Prostate gland (tissue), 2 donors: ENCODE data around the gene VTA1. TPM values are rescaled to one million over a fixed set of nuclear protein-coding genes. Genes with fewer than 3 reads are reported as not detected.

ENCODE experiments used
- DNase-seq: peaks from one replicate; pipeline ENCODE4 v3.0.0-alpha.2; 2019; ENCODE audit warnings: low spot score
- H3K27ac ChIP-seq, 2 donors: fragments of 200-600 bp; sonication (generic); 2 replicates each; pipeline ENCODE4 v1.5.1; 2017 to 2019
- H3K27me3 ChIP-seq: fragments of 200-600 bp; sonication (generic); replicated peaks from 2 replicates; pipeline ENCODE4 v1.5.1; 2019; ENCODE audit not compliant: insufficient read depth
- H3K36me3 ChIP-seq, 2 donors: fragments of 200-600 bp; sonication (generic); 1 replicate in 1 of 2; 2 replicates in 1 of 2; pipeline versions ENCODE4 v1.5.1 to v1.8.1; 2017 to 2019
- H3K4me1 ChIP-seq: fragments of 200-600 bp; sonication (generic); replicated peaks from 2 replicates; pipeline ENCODE4 v1.5.1; 2019
- H3K4me3 ChIP-seq, 2 donors: fragments of 200-600 bp; sonication (generic); 2 replicates each; pipeline ENCODE4 v1.5.1; 2017 to 2019
- H3K9me3 ChIP-seq: fragments of 200-600 bp; sonication (generic); 2 replicates; pipeline ENCODE4 v1.5.1; 2017
- CTCF ChIP-seq, 4 experiments: fragments of 200-600 bp in 2 of 4; fragments of 450-650 bp in 2 of 4; sonication (generic) in 2 of 4; IDR thresholded peaks; 1 replicate in 3 of 4; 2 replicates in 1 of 4; pipeline ENCODE4 v1.5.1; 2016 to 2019; ENCODE audit warnings: antibody characterized with exemption in 4 of 4, mild to moderate bottlenecking in 2 of 4, moderate library complexity in 2 of 4
- POLR2A ChIP-seq: fragments of 450-650 bp; IDR thresholded peaks from one replicate; pipeline ENCODE4 v1.6.1; 2016; ENCODE audit warnings: antibody characterized with exemption, mild to moderate bottlenecking
- POLR2AphosphoS5 ChIP-seq: sonication (generic); formaldehyde crosslinking; IDR thresholded peaks from one replicate; pipeline ENCODE4 v1.6.1; 2017; ENCODE audit warnings: antibody characterized with exemption
- WGBS: methylation state at CpG from one replicate; pipeline ENCODE4 v1.1.5; 2018; 5-methylcytosine and 5-hydroxymethylcytosine counted together
- intact Hi-C: fragments of 100-400 bp; cut with DNase I; formaldehyde crosslinking; loops from one replicate; pipeline ENCODE4 v1.14.2; 2022
- total RNA-seq, 2 donors: library from RNA; depleted of rRNA; stranded (reverse); fragments of >200 nt; gene quantifications; one replicate each; pipeline ENCODE4 v1.1.0, GENCODE V29; 2016

Gene VTA1
- total RNA-seq, 2 donors from 2014 or later, result 38.5 to 44.7 TPM

DNA sequence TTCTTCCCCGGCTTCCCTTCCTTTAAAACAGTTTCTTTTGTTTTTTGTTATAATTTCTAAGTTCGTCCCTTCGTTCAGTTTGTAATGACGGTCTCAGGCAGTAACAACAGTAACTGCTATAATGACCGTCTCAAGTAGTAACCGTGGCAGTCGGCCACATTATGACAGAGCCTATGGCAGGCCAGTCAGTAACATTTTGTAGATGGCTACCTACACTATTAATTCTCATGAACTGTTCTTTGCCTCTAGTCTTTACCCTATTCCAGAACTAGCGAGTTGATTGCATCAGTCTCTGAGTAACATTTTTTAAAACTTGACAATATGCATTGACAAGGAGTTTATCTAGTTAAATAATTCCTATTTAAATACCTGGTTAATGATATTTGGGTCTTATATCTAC lies 111.7 kb downstream of the VTA1 start:
- Histone ChIP-seq H3K27ac (no peak overlapping the region), H3K36me3 (no peaks in the 10 kb centered on the region), H3K9me3 (no peaks in the 10 kb centered on the region), H3K4me3 (no peak overlapping the region), H3K27me3 (no peaks in the 10 kb centered on the region), H3K4me1 (no peaks in the 10 kb centered on the region)
- TF ChIP-seq POLR2A (no peak), CTCF (IDR thresholded peaks at IDR 0.05) (no peak), POLR2AphosphoS5 (no peak)
- intact Hi-C loops, result no loop called here
- WGBS, result 94% methylated on average over 8 of the region's 8 CpGs
- no peak for DNase-seq

DNA sequence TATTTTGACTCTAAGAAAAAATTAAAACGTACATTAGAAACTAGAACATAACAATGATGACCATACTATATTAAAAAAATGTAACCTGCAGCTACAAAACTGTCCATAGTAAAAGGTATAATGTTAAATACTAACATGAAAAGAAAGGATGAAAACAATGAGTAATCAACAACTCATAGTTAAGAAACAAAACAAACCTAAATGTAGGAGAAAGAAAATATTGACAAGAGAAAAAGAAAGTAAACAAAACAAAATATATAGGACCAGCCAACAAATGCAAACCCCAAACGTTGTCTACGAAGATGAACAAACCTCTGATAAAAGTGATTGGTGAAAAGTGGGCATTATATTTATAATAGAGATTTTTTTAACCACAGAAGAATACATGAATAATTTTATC lies 113.7 kb downstream of the VTA1 start:
- no peaks in the 10 kb centered on the region for H3K27me3 ChIP-seq
- no peak overlapping the region for H3K27ac ChIP-seq
- no peaks in the 10 kb centered on the region for H3K36me3 ChIP-seq
- no peaks in the 10 kb centered on the region for H3K4me1 ChIP-seq
- TF ChIP-seq CTCF (IDR thresholded peaks at IDR 0.05) (no peak), POLR2A (no peak), POLR2AphosphoS5 (no peak)
- WGBS, result 79% methylated on average over 3 of the region's 3 CpGs
- DNase-seq, result no peak
- intact Hi-C loops, result no loop called here
- H3K9me3 ChIP-seq, result no peaks in the 10 kb centered on the region
- no peak overlapping the region for H3K4me3 ChIP-seq

DNA sequence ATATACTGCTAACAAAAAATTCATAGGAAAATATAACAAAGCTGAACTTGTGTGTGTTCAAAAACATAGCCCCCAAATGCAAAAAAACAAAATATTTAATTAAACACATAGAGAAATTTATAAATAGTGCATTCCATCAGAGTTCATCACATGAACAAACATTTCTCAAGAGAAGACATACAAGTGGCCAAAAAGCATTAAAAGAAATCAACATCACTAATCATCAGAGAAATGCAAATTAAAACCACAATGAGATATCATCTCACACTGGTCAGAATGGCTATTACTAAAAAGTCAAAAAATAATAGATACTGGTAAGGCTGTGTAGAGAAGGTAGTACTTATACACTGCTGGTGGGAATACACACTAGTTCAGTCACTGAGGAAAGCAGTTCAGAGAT lies 115.2 kb downstream of the VTA1 start:
- H3K36me3 ChIP-seq, result no peaks in the 10 kb centered on the region
- DNase-seq, result no peak
- intact Hi-C loops, result no loop called here
- H3K9me3 ChIP-seq, result no peaks in the 10 kb centered on the region
- H3K27ac ChIP-seq, result no peak overlapping the region
- no peak overlapping the region for H3K4me3 ChIP-seq
- no peaks in the 10 kb centered on the region for H3K27me3 ChIP-seq
- TF ChIP-seq POLR2A (no peak), POLR2AphosphoS5 (no peak), CTCF (IDR thresholded peaks at IDR 0.05) (no peak)
- H3K4me1 ChIP-seq, result no peaks in the 10 kb centered on the region

DNA sequence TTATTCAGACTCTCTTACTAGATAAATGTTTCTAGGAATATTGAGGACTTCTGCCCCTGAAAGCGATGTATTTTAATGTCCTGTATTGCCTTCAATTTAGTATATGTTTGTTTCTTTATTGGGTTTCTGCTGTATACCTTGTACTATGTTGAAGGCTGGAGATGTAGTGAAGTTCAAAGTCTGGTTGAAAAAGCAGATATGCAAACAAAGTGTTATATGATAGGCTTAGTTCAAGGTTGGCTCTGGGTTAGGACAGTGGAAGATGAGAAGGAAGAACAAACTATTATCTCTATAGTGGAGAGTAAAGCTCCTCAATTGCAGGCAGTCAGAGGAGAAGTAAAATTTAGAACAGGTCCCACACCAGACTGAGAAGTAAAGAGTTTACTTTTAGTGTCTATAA lies 118.4 kb downstream of the VTA1 start:
- Histone ChIP-seq H3K4me1 (no peaks in the 10 kb centered on the region), H3K36me3 (no peaks in the 10 kb centered on the region), H3K9me3 (no peaks in the 10 kb centered on the region), H3K4me3 (no peak overlapping the region), H3K27me3 (no peaks in the 10 kb centered on the region), H3K27ac (no peak overlapping the region)
- TF ChIP-seq CTCF (IDR thresholded peaks at IDR 0.05) (no peak), POLR2AphosphoS5 (no peak), POLR2A (no peak)
- WGBS, result 95% methylated on average over 1 of the region's 1 CpG
- intact Hi-C loops, result no loop called here
- DNase-seq, result no peak

DNA sequence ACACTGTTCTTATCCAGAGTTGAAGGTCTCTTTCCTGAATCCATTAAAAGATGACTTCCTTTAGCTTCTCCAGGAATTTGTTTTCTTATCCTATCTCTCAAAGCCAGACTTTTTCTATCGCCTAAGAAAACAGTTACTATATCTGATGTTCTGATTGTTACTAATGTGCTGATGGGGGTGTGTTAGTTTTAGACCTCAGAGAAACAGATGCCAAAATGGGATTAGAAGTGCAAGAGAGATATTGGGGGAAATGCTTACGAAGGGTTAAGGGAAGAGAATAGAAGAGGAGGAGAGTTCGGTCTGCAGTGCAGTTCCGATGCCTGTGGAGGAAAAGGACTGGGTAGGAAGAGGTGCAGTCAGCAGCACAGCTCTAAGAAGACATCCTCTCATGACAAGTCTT lies 119.0 kb downstream of the VTA1 start:
- no peak for DNase-seq
- intact Hi-C loops, result no loop called here
- Histone ChIP-seq H3K36me3 (no peaks in the 10 kb centered on the region), H3K4me1 (no peaks in the 10 kb centered on the region), H3K27ac (no peak overlapping the region), H3K4me3 (no peak overlapping the region), H3K27me3 (no peaks in the 10 kb centered on the region), H3K9me3 (no peaks in the 10 kb centered on the region)
- no peak for TF ChIP-seq POLR2A
- TF ChIP-seq POLR2AphosphoS5, result no peak
- WGBS, result 84% methylated on average over 4 of the region's 4 CpGs
